ENCODE results near the gene MBOAT1.

Gene MBOAT1

DNA sequence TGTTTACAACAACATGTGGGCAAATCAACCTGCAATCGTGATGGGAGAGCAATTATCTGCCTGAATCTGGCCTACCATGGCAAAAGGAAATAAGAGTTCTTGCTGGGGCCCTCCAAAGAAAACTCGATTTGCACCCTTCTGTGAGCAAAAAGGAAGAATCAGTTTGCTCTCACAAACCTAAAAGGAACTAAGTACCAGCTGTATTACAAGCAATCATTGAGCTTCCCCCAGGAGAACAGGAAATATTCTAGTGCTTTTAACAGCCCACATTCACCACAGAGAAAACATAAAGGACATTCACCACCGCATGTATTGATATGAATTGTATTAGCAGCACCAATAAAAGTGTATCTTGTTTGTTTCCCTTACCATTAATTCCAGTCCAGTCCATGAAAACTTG lies 75.0 kb downstream of the MBOAT1 start:
- TF ChIP-seq TAF1 (IDR thresholded peaks at IDR 0.05; ENCODE audit: borderline replicate concordance, insufficient read depth, low read length): no peak
- TF ChIP-seq SIN3A (IDR thresholded peaks at IDR 0.05; ENCODE audit: borderline replicate concordance, insufficient read depth, low read length): no peak
- no peak for TF ChIP-seq FOXP2 (optimal IDR thresholded peaks at IDR 0.05; ENCODE audit: borderline replicate concordance, extremely low read depth, extremely low read length, insufficient read depth)
- no peak for TF ChIP-seq POLR2AphosphoS5 (IDR thresholded peaks at IDR 0.05; ENCODE audit: low read depth, low read length)
- TF ChIP-seq, protein P1, sequence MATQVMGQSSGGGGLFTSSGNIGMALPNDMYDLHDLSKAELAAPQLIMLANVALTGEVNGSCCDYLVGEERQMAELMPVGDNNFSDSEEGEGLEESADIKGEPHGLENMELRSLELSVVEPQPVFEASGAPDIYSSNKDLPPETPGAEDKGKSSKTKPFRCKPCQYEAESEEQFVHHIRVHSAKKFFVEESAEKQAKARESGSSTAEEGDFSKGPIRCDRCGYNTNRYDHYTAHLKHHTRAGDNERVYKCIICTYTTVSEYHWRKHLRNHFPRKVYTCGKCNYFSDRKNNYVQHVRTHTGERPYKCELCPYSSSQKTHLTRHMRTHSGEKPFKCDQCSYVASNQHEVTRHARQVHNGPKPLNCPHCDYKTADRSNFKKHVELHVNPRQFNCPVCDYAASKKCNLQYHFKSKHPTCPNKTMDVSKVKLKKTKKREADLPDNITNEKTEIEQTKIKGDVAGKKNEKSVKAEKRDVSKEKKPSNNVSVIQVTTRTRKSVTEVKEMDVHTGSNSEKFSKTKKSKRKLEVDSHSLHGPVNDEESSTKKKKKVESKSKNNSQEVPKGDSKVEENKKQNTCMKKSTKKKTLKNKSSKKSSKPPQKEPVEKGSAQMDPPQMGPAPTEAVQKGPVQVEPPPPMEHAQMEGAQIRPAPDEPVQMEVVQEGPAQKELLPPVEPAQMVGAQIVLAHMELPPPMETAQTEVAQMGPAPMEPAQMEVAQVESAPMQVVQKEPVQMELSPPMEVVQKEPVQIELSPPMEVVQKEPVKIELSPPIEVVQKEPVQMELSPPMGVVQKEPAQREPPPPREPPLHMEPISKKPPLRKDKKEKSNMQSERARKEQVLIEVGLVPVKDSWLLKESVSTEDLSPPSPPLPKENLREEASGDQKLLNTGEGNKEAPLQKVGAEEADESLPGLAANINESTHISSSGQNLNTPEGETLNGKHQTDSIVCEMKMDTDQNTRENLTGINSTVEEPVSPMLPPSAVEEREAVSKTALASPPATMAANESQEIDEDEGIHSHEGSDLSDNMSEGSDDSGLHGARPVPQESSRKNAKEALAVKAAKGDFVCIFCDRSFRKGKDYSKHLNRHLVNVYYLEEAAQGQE (IDR thresholded peaks at IDR 0.05; ENCODE audit: insufficient read depth in 1 of 2, low read depth in 2 of 2, low read length in 2 of 2): no peak

DNA sequence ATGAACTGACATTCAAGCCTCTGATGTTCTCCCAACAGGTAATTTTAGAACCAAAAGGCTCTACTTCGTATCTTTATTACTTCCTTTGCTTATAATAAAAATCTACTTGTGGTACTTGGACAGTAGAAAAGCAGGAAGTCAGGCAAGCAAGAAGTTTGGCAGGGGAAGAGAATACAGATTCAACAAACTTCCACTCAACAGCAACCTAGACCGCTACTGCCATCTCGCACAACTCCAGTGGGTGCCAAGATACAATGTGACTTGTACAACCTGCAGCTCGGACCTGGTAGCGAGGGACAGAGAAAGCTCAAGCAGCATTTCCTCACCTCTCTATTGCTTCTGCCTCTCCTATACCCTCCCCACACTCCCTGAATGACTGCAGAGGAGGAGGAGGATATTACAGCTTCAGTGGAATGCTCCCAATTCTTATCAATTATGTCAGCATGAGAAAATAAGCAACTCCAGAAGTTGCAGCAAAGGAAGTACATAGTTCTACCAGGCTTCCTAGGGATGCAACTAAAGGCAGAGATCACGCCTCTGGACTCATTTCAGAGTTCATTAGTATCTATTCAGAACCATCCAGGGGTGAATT lies 76.5 kb downstream of the MBOAT1 start:
- TF ChIP-seq TAF1 (IDR thresholded peaks at IDR 0.05; ENCODE audit: borderline replicate concordance, insufficient read depth, low read length) (no peak), POLR2AphosphoS5 (IDR thresholded peaks at IDR 0.05; ENCODE audit: low read depth, low read length) (no peak), FOXP2 (optimal IDR thresholded peaks at IDR 0.05; ENCODE audit: borderline replicate concordance, extremely low read depth, extremely low read length, insufficient read depth) (no peak), SIN3A (IDR thresholded peaks at IDR 0.05; ENCODE audit: borderline replicate concordance, insufficient read depth, low read length) (no peak)
- TF ChIP-seq, protein P1 (IDR thresholded peaks at IDR 0.05; ENCODE audit: insufficient read depth in 1 of 2, low read depth in 2 of 2, low read length in 2 of 2): no peak

DNA sequence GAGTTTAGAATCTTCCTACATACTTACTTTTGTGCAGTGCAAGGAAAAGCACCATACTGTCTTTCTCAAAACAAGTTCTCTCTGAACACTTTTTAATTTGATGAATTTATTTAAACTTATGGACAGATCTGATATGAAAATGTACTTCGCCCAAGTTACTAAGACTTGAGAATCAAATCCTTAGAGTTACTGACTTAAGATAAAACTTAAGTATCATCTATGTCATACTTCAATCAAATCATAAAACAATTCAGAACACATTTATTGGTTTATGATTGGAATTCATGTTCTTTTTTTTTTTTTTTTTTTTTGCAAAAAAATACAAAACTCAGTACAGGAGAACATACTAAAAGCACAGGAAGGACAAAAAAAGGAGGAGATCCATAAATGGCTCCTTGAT lies 77.7 kb downstream of the MBOAT1 start:
- TF ChIP-seq, protein P1 (IDR thresholded peaks at IDR 0.05; ENCODE audit: insufficient read depth in 1 of 2, low read depth in 2 of 2, low read length in 2 of 2): no peak
- no peak for TF ChIP-seq POLR2AphosphoS5 (IDR thresholded peaks at IDR 0.05; ENCODE audit: low read depth, low read length)
- no peak for TF ChIP-seq SIN3A (IDR thresholded peaks at IDR 0.05; ENCODE audit: borderline replicate concordance, insufficient read depth, low read length)
- no peak for TF ChIP-seq TAF1 (IDR thresholded peaks at IDR 0.05; ENCODE audit: borderline replicate concordance, insufficient read depth, low read length)
- TF ChIP-seq FOXP2 (optimal IDR thresholded peaks at IDR 0.05; ENCODE audit: borderline replicate concordance, extremely low read depth, extremely low read length, insufficient read depth): no peak

DNA sequence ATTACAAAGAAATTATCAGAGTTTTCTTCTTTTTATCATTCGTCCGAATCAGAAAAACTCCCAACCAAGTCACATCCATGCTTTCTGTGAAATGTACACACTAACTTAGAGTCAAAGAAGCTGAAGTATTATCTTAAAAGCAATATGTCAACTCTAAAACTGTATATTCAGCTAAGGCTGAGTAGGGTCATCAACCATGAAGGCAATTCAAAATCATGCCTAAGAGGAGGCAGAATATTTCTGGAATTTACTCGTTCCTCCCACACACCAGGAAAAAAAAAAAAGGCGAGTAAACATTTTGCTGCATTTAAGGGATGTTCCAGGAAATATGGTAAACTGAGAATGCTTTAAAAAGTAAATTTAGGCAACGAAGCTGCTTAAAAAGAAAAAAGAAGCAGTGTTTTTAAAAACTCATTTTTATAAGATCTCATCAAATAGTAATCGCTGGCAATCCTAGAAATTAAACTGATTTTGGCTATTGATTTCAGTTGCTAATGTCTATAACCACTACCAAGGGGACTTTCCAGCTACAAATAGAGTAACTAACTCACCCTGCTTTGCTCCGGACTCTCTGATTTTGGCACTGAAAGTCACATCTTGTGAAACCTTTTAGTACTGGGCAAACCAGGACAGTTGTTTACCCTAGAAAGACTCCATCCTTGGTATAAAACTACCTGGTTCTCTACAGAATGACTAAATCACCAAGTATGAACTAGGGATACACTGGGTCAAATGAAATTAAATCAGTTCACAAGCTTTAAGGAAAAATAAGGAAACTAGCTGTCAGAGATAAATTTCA lies 82.8 kb downstream of the MBOAT1 start:
- TF ChIP-seq, protein P1 (IDR thresholded peaks at IDR 0.05; ENCODE audit: insufficient read depth in 1 of 2, low read depth in 2 of 2, low read length in 2 of 2): no peak
- no peak for TF ChIP-seq FOXP2 (optimal IDR thresholded peaks at IDR 0.05; ENCODE audit: borderline replicate concordance, extremely low read depth, extremely low read length, insufficient read depth)
- no peak for TF ChIP-seq POLR2AphosphoS5 (IDR thresholded peaks at IDR 0.05; ENCODE audit: low read depth, low read length)
- TF ChIP-seq SIN3A (IDR thresholded peaks at IDR 0.05; ENCODE audit: borderline replicate concordance, insufficient read depth, low read length): no peak
- TF ChIP-seq TAF1 (IDR thresholded peaks at IDR 0.05; ENCODE audit: borderline replicate concordance, insufficient read depth, low read length): no peak
